NCI-H146 treated with DMSO at 0.1 percent for 48 hours (cell line): Measurements from ENCODE around the gene LIMK1.

Experiments
- DNase-seq: peaks from one replicate; lab custom pipeline; 2025; ENCODE audit not compliant: unreplicated experiment; lab: John Stamatoyannopoulos, UW

Gene LIMK1

DNA sequence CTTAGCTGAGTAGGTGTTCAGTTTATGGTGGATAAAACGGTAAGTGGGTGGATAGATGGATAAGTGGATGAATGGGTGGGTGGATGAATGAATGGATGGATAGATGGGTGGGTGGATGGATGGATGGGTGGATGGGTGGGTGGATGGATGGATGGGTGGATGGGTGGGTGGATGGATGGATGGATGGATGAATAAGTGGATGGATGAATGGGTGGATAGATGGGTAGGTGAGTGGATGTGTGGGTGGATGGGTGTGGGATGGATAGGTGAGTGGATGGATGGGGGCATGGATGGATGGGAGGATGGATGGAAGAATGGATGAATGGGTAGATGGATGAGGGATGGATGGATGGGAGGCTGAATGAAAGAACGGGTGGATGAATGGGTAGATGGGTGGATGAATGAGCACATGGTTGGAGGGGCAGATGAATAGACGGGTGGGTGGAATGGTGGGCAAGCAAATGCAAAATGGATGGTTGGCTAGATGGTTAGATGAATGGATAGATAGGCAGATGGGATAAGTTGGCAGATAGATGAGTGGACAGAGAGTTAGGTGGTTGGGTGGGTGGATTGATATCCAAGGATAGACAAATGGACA is 29.9 kb upstream of the LIMK1 start:
- DNase-seq, result no peak

GRCh38 chr7:74056096-74056915 is 27.3 kb upstream of the LIMK1 start:
- DNase-seq, result no peak

DNA sequence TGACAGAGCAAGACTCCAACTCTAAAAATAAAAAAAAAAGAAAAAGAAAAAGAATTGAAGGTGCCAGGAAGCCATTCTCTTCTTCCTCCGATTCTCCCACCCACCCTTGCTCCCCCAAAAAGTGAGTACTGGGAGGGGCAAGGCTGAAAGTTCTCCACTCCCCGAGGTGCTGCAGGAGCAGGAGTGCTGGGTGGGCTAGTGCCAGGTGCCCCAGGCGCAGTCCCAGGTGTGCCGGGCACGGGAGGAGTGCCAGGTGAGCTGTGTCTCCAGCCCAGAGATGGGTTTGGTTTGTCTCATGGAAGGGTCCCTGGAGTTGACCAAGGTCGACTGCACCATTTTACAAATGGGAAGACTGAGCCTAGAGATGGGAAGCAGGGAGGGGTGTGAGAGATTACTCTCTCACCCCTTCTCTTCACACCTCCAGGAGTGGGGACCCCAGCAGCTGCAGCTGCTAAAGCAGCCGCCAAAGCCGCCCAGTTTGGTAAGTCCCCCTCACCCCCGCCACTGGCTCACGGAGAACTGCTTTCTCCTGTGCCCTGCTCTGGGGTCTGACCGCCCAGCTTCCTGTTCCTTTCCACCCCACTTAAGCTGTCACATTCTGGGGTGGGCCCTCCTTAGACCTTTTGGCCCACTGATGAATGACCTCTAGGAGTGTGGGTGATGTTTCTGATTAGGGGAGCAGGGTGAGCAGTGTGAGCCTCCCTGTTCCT is 26.2 kb upstream of the LIMK1 start:
- DNase-seq, result no peak

DNA sequence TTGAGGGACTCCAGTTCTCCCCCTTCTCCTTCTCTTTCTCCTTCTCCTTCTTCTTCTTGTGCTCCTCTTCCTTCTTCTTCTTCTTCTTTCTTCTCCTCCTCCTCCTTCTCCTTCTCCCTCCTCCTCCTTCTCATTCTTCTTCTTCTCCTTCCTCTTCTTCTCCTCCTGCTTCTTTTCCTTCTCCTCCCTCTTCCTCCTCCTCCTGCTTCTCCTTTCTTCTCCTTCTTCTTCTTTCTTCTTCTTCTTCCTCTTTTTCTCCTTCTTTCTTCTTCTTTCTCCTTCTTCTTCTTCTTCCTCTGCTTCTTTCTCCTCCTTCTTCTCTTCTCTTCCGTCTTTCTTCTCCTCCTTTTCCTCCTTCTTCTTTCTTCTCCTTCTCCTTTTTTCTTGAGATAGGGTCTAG is 25.6 kb upstream of the LIMK1 start:
- no peak for DNase-seq

GRCh38 chr7:74058486-74058885 is 25.1 kb upstream of the LIMK1 start:
- DNase-seq, result no peak

- DNase-seq, result no peak
Measured at GRCh38 chr7:74059037-74059436, 24.6 kb upstream of the LIMK1 start.

DNA sequence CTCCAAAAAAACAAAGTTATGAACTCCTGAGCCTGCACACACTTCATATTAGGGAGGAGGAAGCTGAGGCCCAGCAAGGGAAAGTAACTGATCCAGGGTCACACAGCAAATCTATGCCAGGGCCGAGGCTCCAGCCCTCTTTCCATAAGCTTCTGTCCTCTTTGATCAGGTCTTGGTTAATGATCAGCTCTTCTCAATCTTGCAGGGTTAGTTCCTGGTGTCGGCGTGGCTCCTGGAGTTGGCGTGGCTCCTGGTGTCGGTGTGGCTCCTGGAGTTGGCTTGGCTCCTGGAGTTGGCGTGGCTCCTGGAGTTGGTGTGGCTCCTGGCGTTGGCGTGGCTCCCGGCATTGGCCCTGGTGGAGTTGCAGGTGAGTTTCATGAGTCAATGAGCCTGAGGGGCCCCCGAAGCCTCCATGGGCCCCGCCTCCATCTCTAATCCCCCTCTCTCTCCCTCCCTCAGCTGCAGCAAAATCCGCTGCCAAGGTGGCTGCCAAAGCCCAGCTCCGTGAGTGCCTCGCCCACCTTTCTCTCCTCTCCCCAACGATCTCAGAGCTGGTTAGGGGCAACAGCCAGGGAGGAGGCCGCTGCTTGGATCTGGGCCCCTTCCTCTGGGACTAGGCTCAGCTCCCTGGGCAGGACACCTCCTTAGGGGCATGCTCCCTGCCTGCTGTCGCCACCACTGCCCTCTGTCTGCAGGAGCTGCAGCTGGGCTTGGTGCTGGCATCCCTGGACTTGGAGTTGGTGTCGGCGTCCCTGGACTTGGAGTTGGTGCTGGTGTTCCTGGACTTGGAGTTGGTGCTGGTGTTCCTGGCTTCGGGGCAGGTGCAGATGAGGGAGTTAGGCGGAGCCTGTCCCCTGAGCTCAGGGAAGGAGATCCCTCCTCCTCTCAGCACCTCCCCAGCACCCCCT is 23.7 kb upstream of the LIMK1 start:
- DNase-seq, result no peak

DNA sequence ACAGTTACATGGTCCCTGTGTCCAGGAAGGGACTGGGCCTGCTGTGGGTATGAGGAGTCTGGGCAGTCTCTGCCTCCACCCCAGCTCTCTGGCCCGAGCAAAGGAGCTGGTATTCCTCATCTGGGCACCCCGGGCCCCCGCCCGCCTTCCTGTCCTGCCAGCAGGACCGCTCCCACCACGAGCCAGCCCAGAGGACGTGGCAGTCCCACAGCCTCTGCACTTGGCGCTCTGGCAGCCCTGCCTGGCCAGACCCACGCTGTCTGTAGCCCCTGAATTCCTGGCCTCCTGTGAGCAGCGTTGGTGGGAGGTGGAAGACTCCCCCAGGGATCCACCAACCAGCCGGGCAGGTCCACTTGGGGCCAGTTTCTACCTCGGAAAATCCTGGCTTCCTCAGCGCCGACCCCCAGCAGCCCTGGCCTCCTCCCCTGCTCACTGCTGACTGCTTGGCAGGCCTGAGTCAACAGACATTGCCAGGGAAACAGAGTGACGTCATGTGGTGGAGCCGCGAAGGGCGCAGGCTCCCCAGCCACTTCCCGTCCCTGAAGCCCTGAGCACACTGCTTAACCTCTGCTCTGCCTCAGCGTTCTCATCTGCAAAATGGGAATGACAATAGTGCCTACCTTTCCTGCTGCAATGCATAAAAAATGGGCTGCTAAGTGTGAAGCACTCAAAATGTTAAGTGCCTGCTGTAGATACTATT is 21.6 kb upstream of the LIMK1 start:
- peak; percentile 22 for DNase-seq

DNA sequence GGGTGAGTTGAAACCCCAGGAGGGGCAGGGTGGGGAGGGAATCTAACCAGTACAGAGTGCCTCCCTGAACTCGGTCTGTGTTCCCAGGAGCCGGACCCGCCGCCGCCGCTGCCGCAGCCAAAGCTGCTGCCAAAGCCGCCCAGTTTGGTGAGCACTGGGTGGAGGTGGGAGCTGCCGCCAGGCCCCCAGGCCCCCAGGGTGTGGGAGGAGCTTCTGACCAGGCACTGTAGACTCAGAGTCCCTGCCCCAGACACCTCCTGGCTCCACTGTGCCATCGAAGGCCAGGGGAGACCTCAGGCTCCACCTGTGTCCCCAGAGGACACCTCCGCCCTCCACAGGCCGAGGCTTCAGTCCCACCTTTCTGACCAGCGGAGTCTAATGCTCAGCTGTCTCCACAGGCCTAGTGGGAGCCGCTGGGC is 20.4 kb upstream of the LIMK1 start:
- DNase-seq, result no peak

- DNase-seq, result no peak
Measured at GRCh38 chr7:74063646-74064045, 20.0 kb upstream of the LIMK1 start.

- no peak for DNase-seq
Measured at GRCh38 chr7:74064696-74065095, 18.9 kb upstream of the LIMK1 start.

GRCh38 chr7:74066626-74067025 is 17.0 kb upstream of the LIMK1 start:
- DNase-seq, result no peak

GRCh38 chr7:74068378-74069085 is 15.1 kb upstream of the LIMK1 start:
- DNase-seq, result no peak

- no peak for DNase-seq
Measured at GRCh38 chr7:74069086-74069541, 14.5 kb upstream of the LIMK1 start.

DNA sequence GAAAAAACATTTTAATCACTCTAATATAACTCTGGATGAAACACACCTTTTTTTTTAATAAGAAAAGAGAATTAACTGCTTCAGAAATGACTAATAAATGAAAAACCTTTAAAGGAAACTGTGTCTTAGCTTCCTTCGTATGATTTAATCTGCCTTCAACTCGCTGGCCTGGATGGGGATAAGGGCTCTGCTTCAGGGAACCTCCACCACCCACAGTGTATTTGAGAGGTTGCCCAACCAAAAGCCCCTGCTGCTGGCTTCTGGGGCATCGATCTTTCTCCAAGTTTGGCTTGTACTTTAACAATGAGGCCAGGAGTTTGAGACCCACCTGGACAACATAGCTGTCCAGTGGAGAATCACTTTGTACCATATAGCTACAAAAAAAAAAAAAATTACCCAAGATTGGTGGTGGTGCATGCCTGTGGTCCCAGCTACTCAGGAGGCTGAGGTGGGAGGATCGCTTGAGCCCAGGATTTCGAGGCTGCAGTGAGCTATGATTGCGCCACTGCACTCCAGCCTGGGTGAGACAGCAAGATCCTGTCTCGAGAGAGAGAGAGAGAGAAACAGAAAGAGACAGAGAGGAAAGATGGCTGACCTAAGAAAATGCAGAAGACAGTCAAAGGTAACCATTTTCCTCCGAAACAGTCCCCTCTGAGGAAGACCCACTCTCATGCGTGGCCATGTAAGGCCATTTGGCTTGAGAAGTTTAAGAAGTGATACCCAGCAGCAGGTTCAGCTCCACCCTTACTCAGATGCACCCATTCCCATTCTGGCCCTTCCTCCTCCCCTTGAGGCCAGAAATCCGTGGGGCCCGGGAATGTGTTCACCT is 13.6 kb upstream of the LIMK1 start:
- no peak for DNase-seq

DNA sequence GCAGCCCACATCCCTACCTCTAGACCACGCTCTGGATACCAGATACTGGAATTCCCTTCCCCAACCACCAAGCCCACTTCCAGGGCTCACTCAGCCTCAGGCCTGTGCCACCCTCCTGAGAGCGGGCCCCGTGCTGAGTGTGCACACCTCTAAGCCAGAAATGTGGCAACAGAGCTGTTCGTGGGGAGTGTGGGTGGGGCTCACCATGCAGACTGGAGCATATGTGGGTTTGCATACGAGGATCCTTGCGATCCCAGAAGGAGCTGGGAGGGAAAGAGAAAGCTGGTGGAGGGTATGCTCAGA is 13.0 kb upstream of the LIMK1 start:
- DNase-seq, result no peak

GRCh38 chr7:74071121-74071520 is 12.5 kb upstream of the LIMK1 start:
- no peak for DNase-seq

- DNase-seq, result no peak
Measured at GRCh38 chr7:74074770-74075169, 8.8 kb upstream of the LIMK1 start.

DNA sequence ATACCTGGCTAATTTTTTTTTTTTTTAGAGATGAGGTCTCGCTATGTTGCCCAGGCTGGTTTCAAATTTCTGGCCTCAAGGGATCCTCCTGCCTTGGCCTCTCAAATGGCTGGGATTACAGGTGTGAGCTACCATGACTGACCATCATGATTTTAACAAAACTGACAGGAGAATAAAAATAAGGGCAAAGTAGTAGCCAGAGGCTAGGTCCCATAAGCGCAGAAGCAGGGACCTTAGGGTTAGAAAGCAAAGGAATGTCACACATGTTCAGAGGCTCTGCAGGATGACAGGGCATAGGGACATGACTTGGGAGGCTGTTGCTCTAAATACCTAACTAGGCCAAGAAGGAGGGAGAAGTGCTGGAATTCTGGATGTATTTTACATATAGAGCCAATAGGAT is 5.1 kb upstream of the LIMK1 start:
- DNase-seq, result no peak
